ENCODE data around the gene ZBTB48.
"Not testable (repeated sequence)": the region's sequence is repeated elsewhere in the genome, so short reads cannot be mapped to it uniquely, and the experiment has no call there.

The ZBTB48 gene

GRCh38 chr1:6591222-6591621 lies 11.4 kb downstream of the ZBTB48 start:
- DNase-seq (ENCODE audit: low read depth in 2 of 2, low spot score in 1 of 2) = no peak

DNA sequence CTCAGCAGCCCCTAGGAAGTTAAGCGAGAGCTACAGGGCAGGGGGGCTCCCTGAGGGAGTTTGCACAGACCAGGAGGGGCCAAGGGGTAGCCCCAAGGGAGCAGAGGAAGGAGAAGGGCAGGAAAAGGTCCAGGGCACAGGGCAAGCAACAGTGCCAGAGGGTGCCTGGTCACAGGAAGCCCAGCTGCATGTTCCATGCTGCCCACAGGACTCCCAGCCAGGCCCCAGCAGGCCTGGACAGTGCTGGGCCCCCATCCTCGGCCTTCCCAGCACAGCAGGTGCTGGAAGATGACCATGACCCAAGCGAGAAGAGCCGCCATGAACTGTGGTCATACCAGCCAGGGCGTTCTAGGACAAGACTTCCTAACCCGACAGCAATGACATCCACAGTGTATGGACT lies 11.8 kb downstream of the ZBTB48 start:
- DNase-seq (ENCODE audit: low read depth in 2 of 2, low spot score in 1 of 2) = no peak

GRCh38 chr1:6592441-6592840 lies 12.6 kb downstream of the ZBTB48 start:
- DNase-seq (ENCODE audit: low read depth in 2 of 2, low spot score in 1 of 2) = no peak

DNA sequence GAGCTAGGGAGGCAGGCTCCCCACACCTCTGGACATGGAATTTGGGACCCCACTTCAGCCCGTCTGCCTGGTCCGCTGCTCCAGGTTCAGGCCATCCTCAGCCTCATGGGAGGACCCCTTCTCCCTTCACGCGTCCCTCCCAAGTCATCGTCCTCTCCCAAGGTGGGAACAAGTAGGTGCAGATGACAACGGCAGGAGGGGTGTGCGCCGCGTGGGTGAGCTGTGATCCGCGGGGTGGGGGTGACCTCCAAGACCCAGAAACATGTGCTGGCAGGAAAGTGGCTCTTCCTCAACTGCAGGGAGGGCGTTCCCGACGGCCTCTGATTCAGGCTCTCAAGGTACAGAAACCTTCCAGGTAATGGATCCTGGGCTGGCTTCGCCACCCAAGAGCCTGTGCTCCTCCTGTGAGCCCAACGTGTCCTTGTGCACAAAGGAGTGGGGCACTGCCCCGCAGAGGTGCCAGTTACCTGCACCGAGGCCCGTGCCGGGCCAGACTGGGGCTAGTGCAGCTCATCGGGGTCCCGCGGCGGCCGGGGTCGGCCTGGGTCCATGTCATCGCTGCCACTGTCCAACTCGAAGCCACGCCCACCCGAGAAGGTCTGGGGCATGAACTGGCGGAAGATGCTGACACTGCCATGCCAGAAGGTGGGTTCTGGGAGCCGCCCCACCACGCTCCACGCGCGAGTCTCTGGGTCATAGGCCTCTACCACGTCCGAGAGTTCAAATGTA lies 13.2 kb downstream of the ZBTB48 start:
- no peak for DNase-seq (ENCODE audit: low read depth in 2 of 2, low spot score in 1 of 2)

DNA sequence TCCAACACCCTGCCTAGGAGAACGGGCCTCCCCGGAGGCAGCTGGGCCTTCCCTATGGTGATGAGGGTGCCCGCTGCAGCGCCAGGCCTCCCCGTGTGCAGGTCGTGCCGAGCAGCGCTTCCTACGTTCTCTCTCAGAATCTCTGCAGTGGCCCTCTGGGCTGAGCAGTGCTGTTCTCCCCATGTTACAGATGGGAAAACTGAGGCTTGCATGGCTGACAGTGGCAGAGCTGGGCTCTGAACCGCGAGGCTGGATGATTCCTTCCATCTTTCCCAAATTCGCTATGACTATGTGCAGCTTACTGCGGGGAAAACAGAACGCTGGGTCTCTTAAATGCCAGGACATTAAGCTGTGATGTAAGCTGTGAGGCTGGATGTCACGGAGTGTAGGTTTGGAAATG lies 14.0 kb downstream of the ZBTB48 start:
- no peak for DNase-seq (ENCODE audit: low read depth in 2 of 2, low spot score in 1 of 2)

DNA sequence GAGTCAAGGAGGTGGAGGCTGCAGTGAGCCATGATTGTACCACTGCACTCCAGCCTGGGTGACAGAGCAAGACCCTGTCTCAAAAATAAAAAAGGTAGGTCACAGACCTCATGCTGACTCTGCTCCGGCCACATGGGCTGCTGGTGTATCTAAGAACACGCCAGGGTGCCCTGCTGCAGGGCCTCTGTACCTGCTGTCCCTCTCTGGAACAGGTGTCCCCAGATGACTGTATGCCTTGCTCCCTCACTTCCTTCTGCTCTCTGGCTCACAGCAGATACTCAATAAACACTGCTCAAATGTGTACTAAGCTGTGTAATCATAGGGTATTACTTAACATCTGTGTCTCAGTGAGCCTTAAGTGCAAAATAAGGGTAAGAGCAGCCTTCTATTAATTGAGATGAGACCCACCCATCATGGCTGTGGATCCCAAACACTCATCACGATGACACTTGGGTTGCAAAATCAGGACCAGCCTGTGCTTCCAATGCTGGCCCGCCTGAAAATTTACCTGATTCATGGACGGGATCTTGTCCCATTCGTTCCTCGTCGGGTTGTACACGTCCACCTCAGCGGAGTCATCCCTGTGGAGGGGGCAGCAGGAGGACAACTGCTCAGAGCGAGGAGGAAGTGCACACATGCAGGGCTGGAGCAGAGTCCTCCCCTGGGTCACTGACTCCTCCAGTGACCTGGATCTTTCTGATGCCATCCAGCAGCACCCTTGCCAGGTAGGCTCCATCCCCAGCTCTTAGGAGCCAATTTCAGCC lies 15.4 kb downstream of the ZBTB48 start:
- no peak for DNase-seq (ENCODE audit: low read depth in 2 of 2, low spot score in 1 of 2)

GRCh38 chr1:6596351-6596750 lies 16.6 kb downstream of the ZBTB48 start:
- no peak for DNase-seq (ENCODE audit: low read depth in 2 of 2, low spot score in 1 of 2)

- no peak for DNase-seq (ENCODE audit: low read depth in 2 of 2, low spot score in 1 of 2)
These were observed 17.3 kb downstream of the ZBTB48 start for GRCh38 chr1:6596886-6597776.

- no peak for DNase-seq (ENCODE audit: low read depth in 2 of 2, low spot score in 1 of 2)
These were observed 18.0 kb downstream of the ZBTB48 start for GRCh38 chr1:6597777-6598131.

GRCh38 chr1:6599141-6599975 lies 19.6 kb downstream of the ZBTB48 start:
- no peak for DNase-seq (ENCODE audit: low read depth in 2 of 2, low spot score in 1 of 2)

DNA sequence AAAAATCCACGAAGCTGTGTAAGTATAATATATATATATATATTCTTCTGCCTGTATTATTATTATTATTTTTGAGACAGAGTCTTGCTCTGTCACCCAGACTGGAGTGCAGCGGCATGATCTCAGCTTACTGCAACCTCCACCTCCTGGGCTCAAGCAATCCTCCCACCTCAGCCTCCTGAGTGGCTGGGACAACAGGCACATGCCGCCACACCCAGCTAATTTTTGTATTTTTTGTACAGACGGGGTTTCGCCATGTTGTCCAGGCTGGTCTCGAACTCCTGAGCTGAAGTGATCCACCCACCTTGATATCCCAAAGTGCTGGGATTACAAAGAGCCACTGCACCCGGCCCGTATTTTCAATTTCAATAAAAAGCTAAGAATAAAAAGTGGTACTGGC lies 20.2 kb downstream of the ZBTB48 start:
- DNase-seq (ENCODE audit: low read depth in 2 of 2, low spot score in 1 of 2) = not testable (repeated sequence)

DNA sequence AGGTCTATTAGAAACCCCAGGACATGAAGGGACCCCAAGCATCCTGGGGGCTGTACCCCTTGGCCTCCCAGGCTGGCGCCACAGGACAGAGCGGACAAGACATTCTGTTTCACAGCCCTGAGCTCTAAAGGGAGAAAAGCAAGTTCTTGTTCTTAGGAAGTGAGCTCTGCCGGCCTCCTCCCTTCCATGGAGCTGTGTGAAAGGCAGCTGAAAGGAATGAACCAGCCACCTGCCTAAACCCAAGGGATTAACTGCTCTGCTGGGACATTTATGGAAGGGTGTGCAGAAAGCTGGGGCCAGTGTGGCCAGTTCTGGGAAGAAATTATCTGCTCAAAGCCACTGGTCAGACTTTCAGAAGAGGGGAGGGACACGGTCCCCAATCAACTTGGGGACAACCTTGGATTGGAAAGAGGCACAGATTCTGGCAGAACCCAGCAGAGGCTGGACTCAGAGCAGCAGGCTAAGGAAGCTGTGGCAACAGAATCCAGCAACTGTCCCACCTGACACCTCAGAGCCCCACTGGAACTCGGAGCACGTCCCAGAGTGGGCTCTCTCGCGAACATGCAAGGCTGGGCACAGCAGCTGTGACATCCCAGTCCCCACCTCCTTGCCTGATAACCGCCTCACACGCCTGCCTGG lies 20.7 kb downstream of the ZBTB48 start:
- DNase-seq (ENCODE audit: low read depth in 2 of 2, low spot score in 1 of 2) = no peak

DNA sequence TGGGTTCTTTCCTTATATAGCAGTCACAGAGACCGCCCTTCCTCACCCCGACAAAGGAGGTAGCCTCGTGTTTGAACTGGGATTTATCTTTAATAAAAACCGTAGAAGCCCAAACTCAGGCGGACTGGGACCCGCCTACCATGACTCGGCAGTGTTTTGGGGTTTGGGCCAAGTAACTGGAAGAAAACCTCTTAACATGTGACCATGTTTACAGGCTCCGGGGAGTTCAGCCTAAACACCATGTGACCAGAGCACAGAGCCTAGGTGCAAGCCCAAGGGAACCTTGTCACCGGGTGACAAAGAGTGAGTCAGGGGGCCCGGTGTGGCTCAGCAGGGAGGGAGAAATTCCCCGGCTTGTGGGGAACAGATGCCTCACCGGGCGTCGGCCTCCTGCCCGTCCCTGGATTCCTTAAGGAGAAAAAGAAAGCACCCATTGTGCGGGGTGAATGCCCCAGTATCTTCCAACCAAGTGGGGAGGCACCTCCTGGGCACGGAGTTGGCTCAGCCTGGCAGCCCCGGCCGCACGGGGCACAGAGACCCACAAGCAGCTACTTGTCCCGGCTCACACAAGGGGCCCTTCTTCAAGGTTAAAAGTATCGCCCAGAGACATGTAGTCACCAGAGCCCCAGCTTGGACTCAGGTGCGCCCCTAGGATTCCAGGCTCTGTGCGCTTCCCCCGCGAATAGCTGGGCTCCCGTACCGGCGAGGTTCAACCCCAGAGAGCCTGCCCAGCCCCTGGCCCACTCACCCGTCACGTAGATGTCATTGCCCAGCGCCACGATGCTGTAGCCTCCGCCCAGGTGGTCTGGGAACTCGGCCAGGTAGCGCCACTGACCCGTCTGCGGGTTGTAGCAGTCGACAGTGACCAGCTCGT lies 21.5 kb downstream of the ZBTB48 start:
- peak in 1 of 2 donors; percentile 58 for DNase-seq (ENCODE audit: low read depth in 2 of 2, low spot score in 1 of 2)

GRCh38 chr1:6601923-6602668 lies 22.3 kb downstream of the ZBTB48 start:
- no peak for DNase-seq (ENCODE audit: low read depth in 2 of 2, low spot score in 1 of 2)

- peak; percentile 70 to 79 for DNase-seq (ENCODE audit: low read depth in 2 of 2, low spot score in 1 of 2)
These were observed 23.0 kb downstream of the ZBTB48 start, which contains the start of gene KLHL21 for GRCh38 chr1:6602669-6603237. TSS of gene KLHL21 (minus strand) at chr1:6602869. CDS start at chr1:6602817, 52 bp downstream.

- no peak for DNase-seq (ENCODE audit: low read depth in 2 of 2, low spot score in 1 of 2)
These were observed 23.6 kb downstream of the ZBTB48 start for GRCh38 chr1:6603238-6603914.

- no peak for DNase-seq (ENCODE audit: low read depth in 2 of 2, low spot score in 1 of 2)
These were observed 24.2 kb downstream of the ZBTB48 start for GRCh38 chr1:6603915-6604558.

Measured in stimulated activated CD8-positive, alpha-beta memory T cell treated with anti-CD3 and anti-CD28 coated beads, Interleukin-4, amount 100 ng/mL, for 1 hour (primary cell).